ENCODE measurements around the gene CDH8. TPM values are rescaled to one million over a fixed set of nuclear protein-coding genes. Genes with fewer than 3 reads are reported as not detected.

The CDH8 gene
- total and polyA plus RNA-seq, 2 donors (not counting 3 experiments of a cell fraction or from before 2014, with no cell fraction given) = not detected

- Histone ChIP-seq H3K27me3 (ENCODE audit: control insufficient read depth in 2 of 2, insufficient read depth in 2 of 2, low read length in 2 of 2) (no peaks in the 10 kb centered on the region), H3K9ac (replicated peaks; ENCODE audit: extremely low read depth, insufficient read depth, low read length) (no peak overlapping the region), H3K27ac (ENCODE audit: insufficient read depth, low read depth, low read length) (no peak overlapping the region), H3K4me2 (ENCODE audit: insufficient read depth, low read length) (no peak overlapping the region), H4K20me1 (replicated peaks; ENCODE audit: control insufficient read depth, extremely low read depth, insufficient read depth, low read length) (no peaks in the 10 kb centered on the region), H3K9me1 (replicated peaks; ENCODE audit: control insufficient read depth, extremely low read depth, insufficient read depth, low read length) (no peaks in the 10 kb centered on the region), H3K4me1 (ENCODE audit: control insufficient read depth, extremely low read depth, insufficient read depth, low read length) (no peaks in the 10 kb centered on the region), H3K79me2 (ENCODE audit: control insufficient read depth, insufficient read depth, low read length) (no peaks in the 10 kb centered on the region), H3K9me3 (replicated peaks; ENCODE audit: control insufficient read depth, insufficient read depth, low read length) (no peaks in the 10 kb centered on the region), H3K4me3 (replicated peaks in 1 of 3; ENCODE audit: insufficient read depth in 1 of 3, low read depth in 1 of 3, low read length in 3 of 3) (no peak overlapping the region), H3K36me3 (ENCODE audit: control insufficient read depth in 2 of 2, extremely low read depth in 1 of 2, insufficient read depth in 2 of 2, low read length in 2 of 2) (no peaks in the 10 kb centered on the region), H2AFZ (ENCODE audit: low read depth, low read length) (no peak overlapping the region)
- TF ChIP-seq FOS (IDR thresholded peaks at IDR 0.05; ENCODE audit: borderline replicate concordance, insufficient read depth, low read length) (no peak), POLR2AphosphoS5 (IDR thresholded peaks at IDR 0.05; ENCODE audit: insufficient read depth, low read depth, low read length) (no peak), JUN (IDR thresholded peaks at IDR 0.05; ENCODE audit: borderline replicate concordance, insufficient read depth, insufficient read length, low read depth) (no peak), CTCF (IDR thresholded peaks at IDR 0.05; ENCODE audit: extremely low read depth in 1 of 2, insufficient read depth in 1 of 2, low read depth in 1 of 2, low read length in 2 of 2) (no peak), EZH2 (IDR thresholded peaks at IDR 0.05; ENCODE audit: borderline replicate concordance, low read depth, low read length, severe bottlenecking) (no peak), MAX (IDR thresholded peaks at IDR 0.05; ENCODE audit: insufficient read depth, insufficient read length) (no peak), GATA2 (IDR thresholded peaks at IDR 0.05; ENCODE audit: insufficient read depth, insufficient read length, low read depth, low read length) (no peak), MYC (IDR thresholded peaks at IDR 0.05; ENCODE audit: low read depth, low read length) (no peak), POLR2A (IDR thresholded peaks at IDR 0.05; ENCODE audit: low read depth, low read length) (no peak)
- no peak for FAIRE-seq
- POLR2A ChIA-PET = no interaction called here
- intact Hi-C loops (cut with micrococcal nuclease) (no loop called here), dilution Hi-C loops (cut with MboI; ENCODE audit: extremely low pct_ligation_motif_present, low sequenced_read_pairs) (no loop called here)
- CTCF ChIA-PET = no interaction called here
- no TSS peak for BruUV-seq (replicated peaks)
- DNase-seq (ENCODE audit: low read depth, low spot score) = no peak
These were observed 222.9 kb downstream of the CDH8 start for GRCh38 chr16:61813339-61813738.
